GM12892 (cell line): ENCODE data around the gene MARCHF10.

Source experiments
- POLR2A ChIP-seq: IDR thresholded peaks from 2 replicates; pipeline ENCODE4 v1.6.1; 2011; ENCODE audit warnings: low read depth, low read length, control low read depth
- POLR2AphosphoS5 ChIP-seq: IDR thresholded peaks from 2 replicates; pipeline ENCODE4 v1.6.1; 2011; ENCODE audit warnings: low read depth, low read length, control low read depth

- TF ChIP-seq POLR2A, result no peak
- no peak for TF ChIP-seq POLR2AphosphoS5
These were observed 118.5 kb downstream of the MARCHF10 start for GRCh38 chr17:62689441-62690167.
